Measurements from ENCODE around the gene ADCY2. TPM values are rescaled to one million over a fixed set of nuclear protein-coding genes. Genes with fewer than 3 reads are reported as not detected.

The ADCY2 gene
- total RNA-seq, 1 experiment from 2014 or later = 31.3 TPM

DNA sequence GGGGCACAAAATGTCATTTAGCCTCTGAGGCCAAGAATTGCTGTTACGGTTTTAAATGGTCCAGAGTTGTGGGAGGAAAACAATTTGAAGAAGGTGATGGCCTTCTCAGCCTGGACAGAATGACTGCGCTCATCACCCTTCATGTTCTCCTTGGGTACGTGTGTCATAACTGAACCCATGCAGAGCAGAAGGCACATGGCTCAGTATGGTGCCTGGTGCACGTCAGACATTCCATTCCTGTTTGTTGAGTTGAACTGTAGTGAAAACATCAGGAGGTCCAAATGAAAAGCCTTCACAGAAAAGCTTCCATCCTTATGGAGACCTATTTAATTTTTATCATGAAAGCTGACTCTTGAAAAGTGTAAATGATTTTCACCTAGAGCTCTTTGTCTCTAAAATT is 321.8 kb downstream of the ADCY2 start:
- H3K27ac ChIP-seq (ENCODE audit: insufficient read length, low read depth, low read length) = no peak overlapping the region
- no peak overlapping the region for H3K14ac ChIP-seq (ENCODE audit: insufficient read depth, low read length)
- H3K79me1 ChIP-seq (ENCODE audit: insufficient read depth, low read depth, low read length, poor library complexity, severe bottlenecking) = no peaks in the 10 kb centered on the region
- no peak overlapping the region for H3K18ac ChIP-seq (ENCODE audit: insufficient read length, low read depth, low read length)
- H3K4me3 Mint-ChIP-seq = no peak overlapping the region
- no peak overlapping the region for H4K5ac ChIP-seq (ENCODE audit: insufficient read length, low read depth, low read length)
- no peak overlapping the region for H2BK120ac ChIP-seq (ENCODE audit: low read depth, low read length, poor library complexity, severe bottlenecking)
- H3K23ac ChIP-seq (ENCODE audit: insufficient read length, low read depth, low read length) = no peak overlapping the region
- no peak overlapping the region for H4K8ac ChIP-seq (replicated peaks; ENCODE audit: insufficient read length, low read depth, low read length)
- H3K9me3 Mint-ChIP-seq = peaks cover 0 to 3% of the 10 kb centered on the region in 2 experiments; a peak in 1 of 5 replicates
- H4K91ac ChIP-seq (ENCODE audit: insufficient read length, low read depth, low read length) = no peak overlapping the region
- WGBS (ENCODE audit: extremely low coverage, insufficient read length, low lambda C conversion rate) = no CpG with 5 or more reads among the region's 4 CpGs
- H3K4ac ChIP-seq (ENCODE audit: low read depth, low read length) = no peak overlapping the region
- no peak overlapping the region for H2AFZ ChIP-seq (ENCODE audit: low read length)
- H3K79me2 ChIP-seq (ENCODE audit: insufficient read depth, low read length) = no peaks in the 10 kb centered on the region
- no peaks in the 10 kb centered on the region for H3K27me3 ChIP-seq (ENCODE audit: insufficient read depth, low read length)
- no peak overlapping the region for H3T11ph ChIP-seq (ENCODE audit: low read length)
- H3K9ac ChIP-seq (ENCODE audit: extremely low read depth, insufficient read length, low read length) = no peak overlapping the region
- TF ChIP-seq, protein P1, sequence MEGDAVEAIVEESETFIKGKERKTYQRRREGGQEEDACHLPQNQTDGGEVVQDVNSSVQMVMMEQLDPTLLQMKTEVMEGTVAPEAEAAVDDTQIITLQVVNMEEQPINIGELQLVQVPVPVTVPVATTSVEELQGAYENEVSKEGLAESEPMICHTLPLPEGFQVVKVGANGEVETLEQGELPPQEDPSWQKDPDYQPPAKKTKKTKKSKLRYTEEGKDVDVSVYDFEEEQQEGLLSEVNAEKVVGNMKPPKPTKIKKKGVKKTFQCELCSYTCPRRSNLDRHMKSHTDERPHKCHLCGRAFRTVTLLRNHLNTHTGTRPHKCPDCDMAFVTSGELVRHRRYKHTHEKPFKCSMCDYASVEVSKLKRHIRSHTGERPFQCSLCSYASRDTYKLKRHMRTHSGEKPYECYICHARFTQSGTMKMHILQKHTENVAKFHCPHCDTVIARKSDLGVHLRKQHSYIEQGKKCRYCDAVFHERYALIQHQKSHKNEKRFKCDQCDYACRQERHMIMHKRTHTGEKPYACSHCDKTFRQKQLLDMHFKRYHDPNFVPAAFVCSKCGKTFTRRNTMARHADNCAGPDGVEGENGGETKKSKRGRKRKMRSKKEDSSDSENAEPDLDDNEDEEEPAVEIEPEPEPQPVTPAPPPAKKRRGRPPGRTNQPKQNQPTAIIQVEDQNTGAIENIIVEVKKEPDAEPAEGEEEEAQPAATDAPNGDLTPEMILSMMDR (conservative IDR thresholded peaks at IDR 0.05) = no peak
- H3K4me1 ChIP-seq (ENCODE audit: insufficient read depth, low read length) = no peaks in the 10 kb centered on the region
- no peak overlapping the region for H2BK15ac ChIP-seq (ENCODE audit: low read depth, low read length)
- no peak overlapping the region for H2BK20ac ChIP-seq (ENCODE audit: low read depth, low read length, poor library complexity, severe bottlenecking)
- H3K4me1 Mint-ChIP-seq = peaks cover 4 to 6% of the 10 kb centered on the region in 2 experiments; a peak in 3 of 4 replicates
- no peaks in the 10 kb centered on the region for H3K23me2 ChIP-seq (ENCODE audit: insufficient read length, low read depth, low read length, poor library complexity, severe bottlenecking)
- peaks cover 23 to 42% (median 31%) of the 10 kb centered on the region in 3 experiments for H3K36me3 Mint-ChIP-seq (ENCODE audit: insufficient read depth in 1 of 3, low read depth in 3 of 3)
- H3K27me3 Mint-ChIP-seq (ENCODE audit: low read depth) = no peaks in the 10 kb centered on the region; the same call in 1 of the 2 replicates
- H2AK5ac ChIP-seq (ENCODE audit: insufficient read length, low read length) = no peak overlapping the region
- no peaks in the 10 kb centered on the region for H4K20me1 ChIP-seq (ENCODE audit: control insufficient read depth, insufficient read depth, insufficient read length)
- H3K56ac ChIP-seq (ENCODE audit: insufficient read length, low read depth, low read length) = no peak overlapping the region
- DNase-seq = no peak
- H2BK12ac ChIP-seq (ENCODE audit: insufficient read length, low read depth, low read length) = no peak overlapping the region
- H2BK5ac ChIP-seq (ENCODE audit: insufficient read length, low read length) = no peak overlapping the region
- no peak overlapping the region for H3K27ac Mint-ChIP-seq
- H3K4me2 ChIP-seq (ENCODE audit: insufficient read depth, insufficient read length, low read length) = no peak overlapping the region
- H3K9me3 ChIP-seq (ENCODE audit: control insufficient read depth, low read depth, low read length) = no peaks in the 10 kb centered on the region

Data from H9 (cell line).